Measurements from ENCODE around the gene RIN3. TPM values are rescaled to one million over a fixed set of nuclear protein-coding genes. Genes with fewer than 3 reads are reported as not detected.
"Not testable (repeated sequence)": the region's sequence is repeated elsewhere in the genome, so short reads cannot be mapped to it uniquely, and the experiment has no call there.

RIN3 gene
- polyA plus RNA-seq, 3 donors: 6.3 to 8.4 (median 7.9) TPM

- DNase-seq (ENCODE audit: extremely low read depth in 1 of 11, low read depth in 9 of 11, low spot score in 4 of 11): no peak
These were observed 115.1 kb downstream of the RIN3 start for GRCh38 chr14:92628636-92629035.

- DNase-seq (ENCODE audit: extremely low read depth in 1 of 11, low read depth in 9 of 11, low spot score in 4 of 11): no peak
These were observed 116.8 kb downstream of the RIN3 start for GRCh38 chr14:92630367-92630766.

DNA sequence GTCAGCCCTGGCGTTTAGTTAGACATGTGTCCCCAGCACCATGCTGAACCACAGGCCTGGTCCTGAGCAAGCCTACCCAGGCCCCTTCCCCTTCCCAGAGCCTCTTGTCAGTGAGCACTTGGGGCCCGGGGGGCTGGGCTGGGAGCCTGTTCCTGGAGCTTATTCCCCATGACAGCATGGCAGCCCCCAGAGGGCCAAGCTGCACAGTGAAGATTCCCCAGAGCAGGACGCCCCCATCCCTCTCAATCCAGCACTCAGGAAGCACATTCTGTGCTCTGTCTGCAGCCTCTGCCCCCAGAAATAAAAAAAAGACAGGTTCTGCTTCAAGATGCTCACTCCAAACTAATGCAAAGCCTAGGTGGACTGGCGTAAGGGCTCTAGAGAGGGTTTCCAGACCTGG lies 117.5 kb downstream of the RIN3 start:
- DNase-seq (ENCODE audit: extremely low read depth in 1 of 11, low read depth in 9 of 11, low spot score in 4 of 11): no peak

GRCh38 chr14:92632546-92633273 lies 119.1 kb downstream of the RIN3 start:
- no peak for DNase-seq (ENCODE audit: extremely low read depth in 1 of 11, low read depth in 9 of 11, low spot score in 4 of 11)

DNA sequence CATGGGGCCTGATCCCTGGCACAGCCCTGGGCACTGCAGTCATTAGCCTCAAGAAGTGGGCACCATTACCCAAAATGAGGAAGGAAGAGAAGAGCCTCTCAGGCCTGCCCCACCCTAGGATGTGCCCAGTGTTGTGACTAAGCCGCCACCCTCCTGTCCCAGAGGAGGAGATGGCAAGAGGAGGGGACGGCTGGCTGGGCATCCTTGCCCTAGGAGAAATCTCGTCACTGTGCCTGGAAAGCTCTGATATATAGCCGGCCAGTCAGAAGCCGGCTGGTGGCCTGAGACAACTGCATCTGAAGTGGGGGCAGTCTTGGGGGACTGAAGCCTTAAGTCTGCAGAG lies 119.7 kb downstream of the RIN3 start:
- DNase-seq (ENCODE audit: extremely low read depth in 1 of 11, low read depth in 9 of 11, low spot score in 4 of 11): no peak

DNA sequence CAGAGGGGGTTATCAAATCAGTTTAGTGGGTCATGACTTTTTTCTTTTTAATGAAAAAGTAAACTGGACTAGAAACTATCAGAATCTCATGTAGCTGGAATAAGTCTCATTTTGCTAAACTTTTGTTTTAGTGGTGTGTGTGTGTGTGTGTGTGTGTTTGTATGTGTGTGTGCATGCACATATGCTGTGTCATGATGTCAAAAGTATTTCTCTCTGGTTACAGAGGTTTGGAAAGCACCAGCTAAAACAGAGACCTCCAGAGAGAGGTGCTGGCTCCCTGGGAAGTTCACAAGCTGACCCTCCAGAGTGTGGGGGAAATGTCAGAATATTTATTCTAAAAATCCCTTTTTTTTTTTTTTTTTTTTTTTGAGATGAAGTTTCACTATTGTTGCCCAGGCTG lies 120.1 kb downstream of the RIN3 start:
- DNase-seq (ENCODE audit: extremely low read depth in 1 of 11, low read depth in 9 of 11, low spot score in 4 of 11): no peak

DNA sequence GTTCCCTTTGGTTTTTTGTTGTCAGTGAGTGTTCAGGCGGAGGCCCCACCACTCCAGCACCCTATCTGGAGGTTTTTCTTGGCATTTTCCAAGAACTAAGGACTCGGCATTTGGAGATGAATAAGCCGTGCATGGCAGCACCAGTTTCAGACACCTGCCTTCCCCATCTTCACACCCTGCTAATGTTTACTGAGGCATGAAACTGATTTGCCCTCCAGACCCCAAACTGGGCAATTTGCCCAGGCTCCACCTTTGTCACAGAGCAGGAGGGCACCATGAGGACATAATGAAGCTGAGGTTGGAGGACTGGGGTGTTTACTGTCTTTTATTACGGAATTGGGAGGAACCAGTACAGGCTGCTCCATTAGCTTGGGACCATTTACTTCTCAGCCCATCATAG lies 121.5 kb downstream of the RIN3 start:
- no peak for DNase-seq (ENCODE audit: extremely low read depth in 1 of 11, low read depth in 9 of 11, low spot score in 4 of 11)

DNA sequence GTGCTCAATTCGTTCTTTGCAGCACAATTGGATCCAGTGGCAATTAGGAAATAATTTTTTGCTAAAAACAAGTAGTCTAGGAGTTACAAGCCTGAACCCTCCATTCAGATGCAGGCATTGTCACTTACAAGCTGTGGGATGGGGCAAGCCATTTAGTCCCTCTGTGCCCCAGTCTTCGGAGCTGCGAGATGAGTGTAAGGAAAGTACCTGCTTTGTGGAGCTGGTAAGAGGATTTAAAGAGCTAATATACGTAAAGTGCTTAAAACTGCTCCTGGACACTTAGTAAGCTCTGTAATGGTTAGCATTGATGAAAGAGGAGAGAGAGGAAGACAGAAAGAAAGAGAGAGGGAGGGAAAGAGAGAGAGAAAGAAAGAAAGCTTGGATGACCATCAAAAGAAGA lies 122.3 kb downstream of the RIN3 start:
- no peak for DNase-seq (ENCODE audit: extremely low read depth in 1 of 11, low read depth in 9 of 11, low spot score in 4 of 11)

GRCh38 chr14:92637228-92637627 lies 123.6 kb downstream of the RIN3 start:
- peak in 5 of 11 donors; percentile 16 to 36 (median 29) for DNase-seq (ENCODE audit: extremely low read depth in 1 of 11, low read depth in 9 of 11, low spot score in 4 of 11)

GRCh38 chr14:92637864-92638263 lies 124.3 kb downstream of the RIN3 start:
- DNase-seq (ENCODE audit: extremely low read depth in 1 of 11, low read depth in 9 of 11, low spot score in 4 of 11): no peak

GRCh38 chr14:92638266-92638665 lies 124.7 kb downstream of the RIN3 start:
- no peak for DNase-seq (ENCODE audit: extremely low read depth in 1 of 11, low read depth in 9 of 11, low spot score in 4 of 11)

DNA sequence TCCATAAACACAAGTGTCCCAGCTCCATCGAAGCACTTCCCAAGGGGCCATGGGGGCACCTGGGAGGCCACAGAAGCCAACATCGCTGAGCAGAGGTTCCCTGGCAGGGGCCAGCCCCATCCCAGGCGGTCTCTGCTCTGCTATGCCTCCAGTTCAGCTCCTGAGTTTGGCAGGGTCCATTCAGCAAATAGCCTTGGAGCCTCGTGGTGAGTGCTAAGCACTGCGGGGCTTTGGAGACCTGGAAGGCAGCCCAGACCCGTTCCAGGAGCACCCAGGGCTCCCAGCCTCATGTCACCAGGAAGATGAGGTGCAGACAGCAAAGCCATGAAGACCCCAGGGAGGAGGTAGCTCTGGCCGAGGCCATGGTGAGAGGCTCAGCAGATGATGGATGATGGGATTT lies 125.3 kb downstream of the RIN3 start:
- DNase-seq (ENCODE audit: extremely low read depth in 1 of 11, low read depth in 9 of 11, low spot score in 4 of 11): no peak

DNA sequence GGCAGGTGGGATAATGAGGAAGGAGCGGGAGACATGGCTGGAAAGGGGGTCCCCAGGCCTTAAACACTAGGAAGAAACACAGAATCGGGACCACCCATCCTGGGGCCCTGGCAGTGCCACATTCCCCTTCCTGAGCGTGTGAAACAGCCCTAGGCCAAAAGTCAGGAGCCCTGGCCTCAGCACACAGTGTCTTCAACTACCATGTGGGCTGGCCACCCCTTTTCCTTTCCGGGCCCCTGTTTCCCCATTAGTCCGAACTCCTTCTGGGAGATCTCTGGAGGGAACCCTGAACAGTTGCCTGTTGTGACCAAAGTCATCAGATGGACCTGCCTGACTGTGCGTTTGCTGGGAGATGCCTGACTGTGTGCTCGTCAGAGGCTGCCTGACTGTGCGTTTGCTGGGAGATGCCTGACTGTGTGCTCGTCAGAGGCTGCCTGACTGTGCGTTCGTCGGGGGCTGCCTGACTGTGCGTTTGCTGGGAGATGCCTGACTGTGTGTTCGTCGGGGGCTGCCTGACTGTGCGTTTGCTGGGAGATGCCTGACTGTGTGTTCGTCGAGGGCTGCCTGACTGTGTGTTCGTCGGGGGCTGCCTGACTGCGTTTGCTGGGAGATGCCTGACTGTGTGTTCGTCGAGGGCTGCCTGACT lies 126.0 kb downstream of the RIN3 start:
- not testable (repeated sequence) for DNase-seq (ENCODE audit: extremely low read depth in 1 of 11, low read depth in 9 of 11, low spot score in 4 of 11)

DNA sequence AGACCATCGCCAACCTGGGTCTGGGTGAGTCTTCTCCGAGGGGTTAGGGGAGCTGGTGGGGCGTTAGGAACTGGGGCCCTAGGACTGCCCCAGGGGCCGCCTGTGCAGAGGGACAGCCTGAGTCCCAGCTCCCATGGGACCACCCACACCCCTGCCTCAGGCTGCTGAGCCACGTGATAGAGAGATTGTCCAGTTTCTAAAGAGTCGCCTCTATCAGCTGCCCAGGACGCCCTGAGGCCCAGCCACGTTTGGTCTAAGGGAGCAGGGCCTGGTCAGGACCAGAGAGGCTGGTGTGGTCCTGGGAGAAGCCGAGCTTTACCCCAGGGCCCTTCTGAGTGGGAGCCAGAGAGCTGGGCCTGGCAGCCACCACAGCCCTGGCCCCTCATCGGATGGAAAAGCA lies 127.7 kb downstream of the RIN3 start:
- no peak for DNase-seq (ENCODE audit: extremely low read depth in 1 of 11, low read depth in 9 of 11, low spot score in 4 of 11)

DNA sequence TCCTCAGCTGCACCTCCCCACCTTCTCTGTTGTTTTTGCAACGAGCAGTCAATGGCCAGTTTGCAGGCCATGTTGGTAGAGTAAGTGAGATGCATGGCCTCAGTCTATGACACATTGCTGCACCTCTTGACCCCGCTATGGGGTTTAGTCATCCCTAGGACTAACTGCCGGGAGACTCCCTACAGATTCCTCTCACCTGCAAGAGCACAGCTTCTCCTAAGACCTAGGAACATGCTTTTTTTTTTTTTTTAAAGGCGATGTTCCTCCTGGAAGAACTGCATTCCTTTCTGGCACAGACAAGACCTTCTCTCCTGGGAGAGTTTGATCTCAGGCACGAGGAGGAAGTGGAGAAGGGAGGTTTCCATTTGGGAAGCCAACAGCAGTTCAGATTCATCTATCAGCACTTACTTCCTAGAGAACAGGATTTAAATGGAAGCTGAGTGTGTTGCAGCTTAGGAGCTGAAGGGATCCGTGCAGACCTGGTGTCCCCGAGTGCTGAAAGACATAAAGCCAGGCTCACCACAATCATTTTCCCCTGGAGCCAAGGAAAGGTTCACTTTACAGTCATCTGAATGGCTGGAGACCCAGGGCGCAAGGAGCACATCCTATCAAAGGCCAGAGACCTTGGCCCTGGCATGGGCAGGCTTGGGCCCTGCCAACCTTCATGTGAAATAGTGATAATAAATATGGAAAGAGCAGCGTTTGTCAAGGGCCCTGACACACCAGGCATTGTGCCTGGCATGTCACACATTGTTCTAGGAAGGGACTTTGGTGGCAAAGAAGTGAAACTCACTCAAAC lies 130.8 kb downstream of the RIN3 start:
- no peak for DNase-seq (ENCODE audit: extremely low read depth in 1 of 11, low read depth in 9 of 11, low spot score in 4 of 11)

GRCh38 chr14:92644970-92645515 lies 131.5 kb downstream of the RIN3 start:
- no peak for DNase-seq (ENCODE audit: extremely low read depth in 1 of 11, low read depth in 9 of 11, low spot score in 4 of 11)

DNA sequence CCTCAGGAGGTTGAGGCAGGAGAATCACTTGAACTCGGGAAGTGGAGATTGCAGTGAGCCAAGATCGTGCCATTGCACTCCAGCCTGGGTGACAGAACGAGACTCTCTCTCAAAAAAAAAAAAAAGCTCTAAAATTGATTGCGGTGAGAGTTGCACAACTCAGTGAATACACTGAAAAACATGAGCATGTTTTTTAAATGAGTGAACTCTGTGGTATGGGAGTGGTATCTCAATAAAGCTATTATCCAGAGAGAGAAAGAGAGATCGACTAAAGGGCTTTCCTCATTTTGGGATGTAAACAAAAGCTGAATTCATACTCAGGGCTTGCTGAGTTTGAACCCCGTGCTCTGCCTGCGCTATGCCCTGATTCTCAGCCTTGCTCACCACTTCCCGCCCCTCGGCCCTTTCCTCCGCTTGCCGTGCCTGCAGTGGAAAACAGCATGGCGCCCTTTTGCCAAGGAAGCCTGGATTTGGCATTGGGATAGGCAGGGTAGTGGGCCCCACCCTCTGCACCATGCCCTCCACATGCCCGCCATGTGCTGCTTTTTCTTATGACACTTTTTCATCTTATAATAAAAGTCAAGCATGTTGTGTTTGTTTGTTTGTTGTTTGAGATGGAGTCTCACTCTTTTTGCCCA lies 132.4 kb downstream of the RIN3 start:
- no peak for DNase-seq (ENCODE audit: extremely low read depth in 1 of 11, low read depth in 9 of 11, low spot score in 4 of 11)

DNA sequence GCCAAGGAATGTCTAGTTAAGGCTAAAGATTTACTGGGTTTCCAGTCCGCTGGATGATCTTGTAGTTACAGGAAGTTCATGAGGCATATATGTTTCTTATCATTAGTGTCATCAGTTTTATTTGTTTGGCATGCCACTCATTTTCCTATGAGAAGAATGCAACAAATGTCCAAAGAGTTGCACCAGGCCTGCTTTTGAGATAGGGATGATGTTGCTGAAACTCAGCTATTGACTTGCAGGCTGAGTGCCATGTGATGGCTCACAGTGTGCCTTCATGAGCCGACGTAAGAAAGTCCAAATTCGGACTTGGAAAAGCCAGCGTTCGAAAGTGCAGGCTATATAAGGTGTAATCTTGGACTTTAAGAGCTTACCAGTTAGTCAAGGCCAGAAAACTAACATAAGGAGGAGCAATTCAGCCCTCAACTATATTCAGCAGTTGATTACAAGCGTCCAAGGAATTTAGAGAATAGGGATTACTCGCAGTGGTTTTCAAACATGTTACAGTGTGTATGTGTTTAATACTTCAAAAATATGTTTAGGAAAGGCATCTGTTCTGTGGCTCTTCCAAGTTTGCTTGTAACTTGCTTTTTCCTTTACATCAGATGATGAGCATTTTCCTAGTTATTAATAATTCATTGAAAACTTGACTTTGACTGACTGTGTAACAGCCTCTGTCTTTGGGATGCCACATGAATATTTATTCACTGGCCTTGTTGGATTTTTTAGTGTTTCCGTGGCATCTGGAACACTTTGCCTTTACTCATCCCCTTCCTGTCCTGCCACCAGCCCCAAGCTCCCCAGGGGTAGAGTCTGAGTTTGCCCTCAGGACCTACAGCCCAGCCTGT lies 133.6 kb downstream of the RIN3 start:
- DNase-seq (ENCODE audit: extremely low read depth in 1 of 11, low read depth in 9 of 11, low spot score in 4 of 11): peak in 1 of 11 donors; percentile 7

Measured in renal cortex interstitium (tissue), 11 donors.